Central memory CD4-positive, alpha-beta T cell (primary cell): ENCODE results near the gene LNP1.

Experiments
- DNase-seq: peaks from one replicate; pipeline ENCODE4 v3.0.0; 2022

LNP1 gene

DNA sequence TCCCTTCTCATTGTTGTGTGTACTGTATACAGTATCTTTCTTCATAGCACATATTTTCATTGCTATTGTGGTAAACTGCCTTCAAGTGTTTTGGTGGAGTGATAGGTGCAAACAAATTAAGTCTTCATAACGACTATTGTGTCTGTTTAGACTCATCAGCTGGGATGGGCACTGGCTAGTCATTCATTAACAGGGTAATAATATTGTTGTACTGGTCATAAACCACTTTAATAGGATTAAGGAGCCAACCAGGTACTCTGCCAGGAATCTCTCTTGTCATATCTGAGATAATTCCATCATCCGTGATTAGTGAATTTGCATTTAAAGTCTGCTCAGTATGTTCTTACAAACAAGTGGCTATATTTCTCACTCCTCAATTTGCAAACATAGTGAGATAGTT, 80.8 kb downstream of the LNP1 start:
- no peak for DNase-seq

DNA sequence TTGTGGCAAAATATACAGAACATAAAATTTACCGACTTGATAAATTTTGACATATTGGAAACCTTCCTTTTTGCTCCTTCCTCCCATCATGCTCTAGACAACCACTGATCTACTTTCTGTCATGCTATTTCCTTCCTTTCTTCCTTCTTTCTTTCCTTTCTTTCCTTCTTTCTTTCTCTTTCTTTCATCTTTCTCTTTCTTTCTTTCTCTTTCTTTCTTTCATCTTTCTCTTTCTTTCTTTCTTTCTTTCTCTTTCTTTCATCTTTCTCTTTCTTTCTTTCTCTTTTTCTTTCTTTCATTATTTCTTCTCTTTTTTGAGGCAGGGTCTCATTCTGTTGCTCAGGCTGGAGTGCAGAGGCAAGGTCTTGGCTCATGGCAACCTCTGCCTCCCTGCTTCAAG, 82.2 kb downstream of the LNP1 start:
- no peak for DNase-seq

DNA sequence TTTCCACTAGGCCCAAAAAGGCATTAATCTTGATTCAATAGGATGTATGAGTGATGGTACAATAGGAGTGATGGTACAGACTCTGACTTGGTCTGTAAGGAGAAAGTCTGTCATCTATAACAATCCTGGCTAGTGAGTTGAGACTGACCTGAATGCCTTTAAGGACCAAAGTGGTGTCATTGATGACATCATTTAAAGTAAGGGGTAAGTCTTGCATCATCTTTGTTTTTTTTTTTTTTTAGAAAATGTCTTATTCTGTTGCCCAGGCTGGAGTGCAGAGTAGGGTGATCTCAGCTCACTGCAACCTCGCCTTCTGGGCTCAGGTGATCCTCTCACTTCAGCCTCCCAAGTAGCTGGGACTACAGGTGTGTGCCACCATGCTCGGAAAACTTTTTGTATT, 85.5 kb downstream of the LNP1 start:
- DNase-seq = no peak

DNA sequence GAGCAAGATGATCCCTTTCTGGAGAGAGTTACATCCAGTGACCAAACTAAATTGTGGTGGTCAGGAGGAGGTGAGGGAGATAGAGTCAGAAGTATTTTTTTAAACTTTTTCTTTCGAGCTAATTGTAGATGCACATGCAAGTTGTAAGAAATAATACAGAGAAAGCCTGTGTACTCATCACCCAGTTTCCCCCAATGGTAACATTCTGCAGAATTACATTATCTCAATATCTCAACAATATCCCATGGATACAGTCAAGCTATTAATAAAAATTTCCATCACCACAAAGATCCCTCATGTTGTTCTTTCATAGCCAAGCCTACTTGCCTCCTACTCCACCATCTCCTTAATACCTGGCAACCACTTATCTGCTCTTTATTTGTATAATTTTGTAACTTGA, 87.8 kb downstream of the LNP1 start:
- DNase-seq = no peak

DNA sequence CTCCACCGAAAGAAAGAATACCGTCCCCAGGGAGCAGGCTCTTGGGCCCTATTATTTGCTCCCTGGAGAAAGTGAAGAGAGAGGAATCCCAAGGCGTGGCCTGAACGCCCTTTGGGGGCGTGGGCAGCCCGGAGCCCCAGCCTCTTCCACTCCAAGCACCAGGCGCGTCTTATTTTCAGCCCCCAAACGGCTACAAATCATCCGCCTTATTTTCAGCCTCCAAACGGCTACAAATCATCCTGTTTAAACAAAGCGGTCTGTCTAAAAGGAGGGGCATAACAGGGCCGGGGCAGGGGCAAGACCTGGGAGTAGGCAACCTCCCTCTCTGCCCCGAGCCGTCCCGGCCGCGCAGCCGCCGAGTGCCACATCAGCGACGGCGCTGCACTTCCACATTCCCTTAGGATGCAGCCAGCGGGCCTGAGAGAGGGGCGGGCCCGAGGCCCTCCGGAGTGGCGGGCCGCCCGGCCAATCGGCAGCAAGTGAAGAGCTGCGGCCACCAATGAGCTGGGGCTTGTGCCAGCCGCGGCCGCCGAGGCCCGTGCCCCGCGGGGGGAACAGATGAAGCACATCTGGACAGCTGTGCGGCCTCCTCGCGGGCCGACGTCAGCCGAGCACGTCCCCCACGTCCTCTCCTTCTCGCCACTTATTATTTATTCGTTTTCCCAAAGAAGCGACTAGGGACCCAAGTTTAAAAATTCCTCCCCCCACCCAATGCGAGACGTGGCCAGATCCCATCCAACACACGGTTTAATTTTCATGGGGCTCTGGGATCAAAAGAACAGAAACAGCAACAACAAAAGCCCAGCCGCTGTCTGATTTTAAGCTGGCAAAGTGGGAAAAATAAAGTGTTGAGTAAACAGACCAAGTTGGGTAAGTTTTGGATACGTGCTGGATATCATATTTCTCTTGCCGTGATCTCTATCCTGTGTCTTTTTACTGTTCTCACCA, 91.0 kb downstream of the LNP1 start, which contains the start of gene TMEM45A:
TMEM45A (plus strand) TSS at position 561 of the 948 bp plus-strand sequence. CDS start 62,593 bp downstream, outside the sequence.
- peak; percentile 52 for DNase-seq

- no peak for DNase-seq
Measured at GRCh38 chr3:100496711-100497261, 95.4 kb downstream of the LNP1 start.

DNA sequence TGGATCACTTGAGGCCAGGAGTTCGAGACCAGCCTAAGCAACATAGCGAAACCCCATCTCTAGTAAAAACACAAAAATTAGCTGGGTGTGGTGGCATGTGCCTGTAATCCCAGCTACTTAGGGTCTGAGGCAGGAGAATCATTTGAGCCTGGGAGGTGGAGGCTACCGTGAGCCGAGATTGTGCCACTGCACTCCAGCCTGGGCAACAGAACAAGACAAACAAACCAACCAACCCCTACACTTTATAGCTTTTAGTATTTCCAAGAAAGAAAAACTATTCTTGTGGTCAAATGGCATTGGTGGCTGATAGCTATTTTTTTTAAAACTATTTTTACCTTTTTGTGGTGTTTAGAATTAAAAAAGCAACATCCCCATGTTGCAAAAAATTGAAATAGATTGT, 98.3 kb downstream of the LNP1 start:
- DNase-seq = no peak

DNA sequence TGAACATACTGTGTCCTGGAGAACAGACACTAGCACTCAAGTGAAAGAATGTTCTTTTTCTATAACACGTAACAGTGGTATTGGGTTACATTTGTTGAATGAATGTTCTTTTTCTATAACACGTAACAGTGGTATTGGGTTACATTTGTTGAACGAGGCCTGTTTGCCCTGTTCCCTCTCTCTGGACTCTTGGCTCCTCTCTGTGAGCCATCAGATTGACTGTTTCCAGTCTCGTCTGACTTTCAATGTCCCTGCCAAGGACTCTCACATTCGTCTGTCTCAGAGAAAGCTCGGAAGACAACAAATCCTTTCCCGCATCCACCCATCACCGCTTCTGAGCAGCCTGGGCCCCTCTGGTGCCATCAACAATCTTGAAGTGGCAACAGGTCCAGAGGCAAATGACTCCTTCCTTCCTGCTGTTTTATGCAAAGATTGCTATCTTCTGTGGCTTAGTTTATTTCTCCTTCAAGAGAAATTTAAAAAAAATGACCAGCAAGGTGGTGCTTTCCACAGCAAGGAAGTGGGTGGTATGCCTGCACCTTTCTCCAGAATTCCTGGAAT, 99.1 kb downstream of the LNP1 start:
- no peak for DNase-seq

GRCh38 chr3:100503448-100503847, 102.1 kb downstream of the LNP1 start:
- no peak for DNase-seq
